Neuron (in vitro differentiated cells): ENCODE measurements around the gene FBXW7.

Experiments used
- H2AFZ ChIP-seq: one replicate; pipeline ENCODE4 v1.6.1; 2013; ENCODE audit warnings: low read depth, mild to moderate bottlenecking, inconsistent platforms, low read length, moderate library complexity
- H3K27me3 ChIP-seq: one replicate; pipeline ENCODE4 v1.6.1; 2013; ENCODE audit warnings: low read length; ENCODE audit not compliant: insufficient read depth
- H3K36me3 ChIP-seq: one replicate; pipeline ENCODE4 v1.6.1; 2013; ENCODE audit warnings: low read length; ENCODE audit not compliant: insufficient read depth
- H3K4me1 ChIP-seq: one replicate; pipeline ENCODE4 v1.6.1; 2013; ENCODE audit warnings: low read length; ENCODE audit not compliant: insufficient read depth
- H3K4me3 ChIP-seq: 2 replicates; pipeline ENCODE4 v1.5.1; 2013; ENCODE audit warnings: mild to moderate bottlenecking, low read length, moderate library complexity
- H3K9me3 ChIP-seq: one replicate; pipeline ENCODE4 v1.6.1; 2013; ENCODE audit warnings: low read length

FBXW7 gene, protein sequence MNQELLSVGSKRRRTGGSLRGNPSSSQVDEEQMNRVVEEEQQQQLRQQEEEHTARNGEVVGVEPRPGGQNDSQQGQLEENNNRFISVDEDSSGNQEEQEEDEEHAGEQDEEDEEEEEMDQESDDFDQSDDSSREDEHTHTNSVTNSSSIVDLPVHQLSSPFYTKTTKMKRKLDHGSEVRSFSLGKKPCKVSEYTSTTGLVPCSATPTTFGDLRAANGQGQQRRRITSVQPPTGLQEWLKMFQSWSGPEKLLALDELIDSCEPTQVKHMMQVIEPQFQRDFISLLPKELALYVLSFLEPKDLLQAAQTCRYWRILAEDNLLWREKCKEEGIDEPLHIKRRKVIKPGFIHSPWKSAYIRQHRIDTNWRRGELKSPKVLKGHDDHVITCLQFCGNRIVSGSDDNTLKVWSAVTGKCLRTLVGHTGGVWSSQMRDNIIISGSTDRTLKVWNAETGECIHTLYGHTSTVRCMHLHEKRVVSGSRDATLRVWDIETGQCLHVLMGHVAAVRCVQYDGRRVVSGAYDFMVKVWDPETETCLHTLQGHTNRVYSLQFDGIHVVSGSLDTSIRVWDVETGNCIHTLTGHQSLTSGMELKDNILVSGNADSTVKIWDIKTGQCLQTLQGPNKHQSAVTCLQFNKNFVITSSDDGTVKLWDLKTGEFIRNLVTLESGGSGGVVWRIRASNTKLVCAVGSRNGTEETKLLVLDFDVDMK

DNA sequence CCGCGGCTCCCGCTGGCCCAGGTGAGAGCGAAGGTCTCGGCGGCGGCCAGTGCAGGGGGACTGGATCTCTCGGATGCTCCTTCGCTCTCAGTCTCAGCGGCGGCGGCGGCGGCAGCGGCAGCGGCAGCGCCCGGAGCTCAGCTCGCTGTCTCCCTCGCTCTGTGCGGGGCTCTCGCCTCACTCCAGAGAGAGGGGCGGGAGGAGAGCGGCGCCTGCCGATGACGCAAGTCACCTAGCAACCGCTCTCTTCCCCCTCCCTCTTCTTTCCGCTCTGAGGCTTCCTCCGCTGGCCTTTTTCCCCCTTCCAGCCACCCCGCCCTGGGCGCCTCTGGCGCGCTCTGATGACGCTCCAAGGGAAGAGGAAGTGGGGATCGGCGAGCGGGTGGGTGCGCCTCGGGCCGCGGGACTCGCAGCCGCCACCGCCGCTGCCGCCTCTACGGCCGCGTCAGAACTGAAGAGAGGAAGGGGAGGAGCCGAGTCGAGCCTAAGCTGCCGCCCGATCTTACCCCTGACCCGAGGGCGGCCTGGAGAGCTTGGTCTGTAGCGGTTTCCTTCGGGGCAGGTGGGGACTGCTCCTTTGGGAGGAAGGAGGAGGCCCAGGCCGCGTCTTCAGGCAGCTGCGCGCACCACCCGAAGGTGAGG lies at the start of gene FBXW7:
Gene FBXW7 (minus strand): TSS at position 190 of the 642 bp plus-strand sequence. CDS start 124,289 bp downstream, outside the sequence.
- Histone ChIP-seq H3K4me3 (peak within 1 kb of the TSS; percentile 92), H3K4me1 (peaks cover 41% of the 10 kb centered on the region), H3K9me3 (peaks cover 9% of the 10 kb centered on the region), H3K36me3 (peaks cover 13% of the 10 kb centered on the region), H2AFZ (peak within 1 kb of the TSS; percentile 86), H3K27me3 (no peaks in the 10 kb centered on the region)

- Histone ChIP-seq H2AFZ (peak overlapping the region; percentile 62), H3K4me1 (peaks cover under 1% of the 10 kb centered on the region), H3K9me3 (no peaks in the 10 kb centered on the region), H3K27me3 (no peaks in the 10 kb centered on the region), H3K4me3 (no peak overlapping the region), H3K36me3 (no peaks in the 10 kb centered on the region)
Observed at GRCh38 chr4:152585023-152585441, 49.1 kb upstream of the FBXW7 start.

- Histone ChIP-seq H2AFZ (no peak overlapping the region), H3K4me3 (no peak overlapping the region), H3K9me3 (no peaks in the 10 kb centered on the region), H3K4me1 (no peaks in the 10 kb centered on the region), H3K27me3 (no peaks in the 10 kb centered on the region), H3K36me3 (no peaks in the 10 kb centered on the region)
Observed at GRCh38 chr4:152581536-152582160, 45.8 kb upstream of the FBXW7 start.

DNA sequence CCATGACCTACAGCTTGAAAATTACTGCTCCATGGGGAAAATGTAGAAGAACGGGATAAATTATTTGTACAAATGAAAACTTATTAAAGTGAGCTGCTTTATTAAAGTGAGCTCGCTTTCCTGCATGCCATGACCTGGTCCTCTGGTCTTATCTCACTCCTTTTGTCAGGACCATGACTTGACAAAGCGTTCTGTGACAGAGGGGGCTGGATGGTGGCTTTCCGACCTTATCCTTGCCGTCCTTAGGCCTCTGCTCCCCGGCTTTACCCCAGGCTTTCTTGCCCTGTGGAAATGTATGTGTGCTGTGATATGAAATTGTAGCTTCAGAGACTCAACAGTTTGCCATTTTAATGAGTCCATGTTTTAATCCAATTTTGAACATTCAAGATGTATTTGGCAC lies 44.0 kb upstream of the FBXW7 start:
- no peaks in the 10 kb centered on the region for H3K36me3 ChIP-seq
- no peaks in the 10 kb centered on the region for H3K9me3 ChIP-seq
- no peaks in the 10 kb centered on the region for H3K27me3 ChIP-seq
- no peak overlapping the region for H3K4me3 ChIP-seq
- peaks cover 7% of the 10 kb centered on the region for H3K4me1 ChIP-seq
- no peak overlapping the region for H2AFZ ChIP-seq

GRCh38 chr4:152579107-152579764 lies 43.3 kb upstream of the FBXW7 start:
- Histone ChIP-seq H3K36me3 (no peaks in the 10 kb centered on the region), H3K4me3 (no peak overlapping the region), H2AFZ (no peak overlapping the region), H3K9me3 (no peaks in the 10 kb centered on the region), H3K4me1 (peaks cover 14% of the 10 kb centered on the region), H3K27me3 (no peaks in the 10 kb centered on the region)

DNA sequence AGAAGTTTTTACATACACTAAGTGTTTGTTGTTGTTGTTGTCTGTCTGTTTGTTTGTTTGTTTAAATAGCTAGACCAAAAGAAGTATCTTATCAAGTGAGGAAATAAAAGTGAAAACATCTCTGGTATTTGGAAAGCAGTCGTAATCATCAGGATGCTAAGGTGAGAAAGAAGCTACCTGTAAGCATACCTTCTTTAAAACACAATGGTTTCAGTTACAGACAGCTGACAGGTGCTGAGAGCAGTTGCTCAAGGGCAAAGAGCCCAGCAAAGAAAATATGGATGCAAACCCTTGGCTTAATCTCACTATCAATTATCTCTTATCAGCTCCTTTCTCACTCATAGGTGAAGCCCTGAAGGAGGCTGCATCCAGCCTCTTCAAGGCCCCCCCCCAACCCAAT lies 42.8 kb upstream of the FBXW7 start:
- Histone ChIP-seq H3K36me3 (no peaks in the 10 kb centered on the region), H2AFZ (no peak overlapping the region), H3K9me3 (no peaks in the 10 kb centered on the region), H3K4me1 (peaks cover 20% of the 10 kb centered on the region), H3K27me3 (no peaks in the 10 kb centered on the region), H3K4me3 (no peak overlapping the region)

- Histone ChIP-seq H3K9me3 (no peaks in the 10 kb centered on the region), H2AFZ (no peak overlapping the region), H3K4me3 (no peak overlapping the region), H3K36me3 (no peaks in the 10 kb centered on the region), H3K27me3 (no peaks in the 10 kb centered on the region), H3K4me1 (peaks cover 22% of the 10 kb centered on the region)
Observed at GRCh38 chr4:152577708-152578396, 42.0 kb upstream of the FBXW7 start.

DNA sequence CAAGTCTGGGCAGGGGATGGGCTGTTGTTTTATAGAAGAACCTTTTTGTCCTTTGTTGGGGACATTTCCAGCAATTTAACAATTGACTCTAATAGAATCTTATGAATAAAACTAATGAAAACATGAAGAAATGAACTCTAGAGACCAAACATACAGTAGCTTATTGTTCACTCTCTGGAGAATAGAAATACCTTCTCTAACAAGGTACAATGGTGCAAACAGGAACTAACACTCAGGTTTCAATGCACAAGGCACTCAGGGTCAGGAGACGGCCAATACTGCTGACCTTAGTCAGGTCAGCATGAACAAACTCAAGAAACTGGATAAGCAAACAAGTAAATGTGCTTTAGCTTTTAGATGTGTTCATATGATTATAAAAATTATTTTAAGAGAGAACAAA lies 39.6 kb upstream of the FBXW7 start:
- H3K36me3 ChIP-seq = no peaks in the 10 kb centered on the region
- H3K27me3 ChIP-seq = peaks cover under 1% of the 10 kb centered on the region
- no peaks in the 10 kb centered on the region for H3K9me3 ChIP-seq
- no peak overlapping the region for H2AFZ ChIP-seq
- peaks cover 22% of the 10 kb centered on the region for H3K4me1 ChIP-seq
- no peak overlapping the region for H3K4me3 ChIP-seq

GRCh38 chr4:152573861-152574260 lies 38.0 kb upstream of the FBXW7 start:
- Histone ChIP-seq H2AFZ (no peak overlapping the region), H3K36me3 (no peaks in the 10 kb centered on the region), H3K9me3 (no peaks in the 10 kb centered on the region), H3K4me3 (no peak overlapping the region), H3K27me3 (peaks cover 2% of the 10 kb centered on the region), H3K4me1 (peaks cover 22% of the 10 kb centered on the region)

GRCh38 chr4:152572417-152573086 lies 36.7 kb upstream of the FBXW7 start:
- Histone ChIP-seq H3K4me1 (peaks cover 22% of the 10 kb centered on the region), H2AFZ (no peak overlapping the region), H3K9me3 (no peaks in the 10 kb centered on the region), H3K36me3 (no peaks in the 10 kb centered on the region), H3K4me3 (no peak overlapping the region), H3K27me3 (peaks cover 2% of the 10 kb centered on the region)

DNA sequence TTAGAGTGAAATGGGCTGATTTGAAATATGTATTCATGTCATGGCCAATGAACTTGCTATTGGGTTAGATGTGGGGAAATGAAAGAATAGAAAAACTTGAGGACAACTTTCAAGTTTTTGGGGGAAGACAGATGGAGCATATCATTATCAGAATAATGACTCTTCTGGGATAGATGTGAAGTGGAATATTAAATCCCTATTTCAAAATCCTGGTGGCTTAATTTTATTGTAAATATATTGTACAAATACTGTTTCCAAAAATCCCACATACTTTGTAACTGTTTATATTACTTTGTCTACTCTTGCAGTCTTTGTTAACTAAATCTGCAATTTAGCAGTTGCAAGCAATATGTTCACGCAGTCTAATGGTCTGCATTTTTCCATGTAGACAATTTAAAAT lies 35.9 kb upstream of the FBXW7 start:
- H3K4me1 ChIP-seq = peaks cover 22% of the 10 kb centered on the region
- no peaks in the 10 kb centered on the region for H3K9me3 ChIP-seq
- no peak overlapping the region for H3K4me3 ChIP-seq
- H3K27me3 ChIP-seq = peaks cover 2% of the 10 kb centered on the region
- H3K36me3 ChIP-seq = no peaks in the 10 kb centered on the region
- no peak overlapping the region for H2AFZ ChIP-seq

- Histone ChIP-seq H3K27me3 (peaks cover 2% of the 10 kb centered on the region), H3K4me1 (peaks cover 22% of the 10 kb centered on the region), H3K4me3 (no peak overlapping the region), H3K9me3 (no peaks in the 10 kb centered on the region), H3K36me3 (no peaks in the 10 kb centered on the region), H2AFZ (no peak overlapping the region)
Observed at GRCh38 chr4:152571296-152571695, 35.4 kb upstream of the FBXW7 start.
